Tibial nerve (tissue), 4 donors: ENCODE data around the gene SOST.

Experiments used
- EP300 ChIP-seq, 2 donors: sonication (generic); formaldehyde crosslinking; IDR thresholded peaks; one replicate each; pipeline ENCODE4 v1.6.1; 2017; ENCODE audit warnings: antibody characterized with exemption in 2 of 2, mild to moderate bottlenecking in 1 of 2
- POLR2A ChIP-seq, 2 donors: fragments of 450-650 bp; IDR thresholded peaks; one replicate each; pipeline ENCODE4 v1.6.1; 2017; ENCODE audit warnings: antibody characterized with exemption in 2 of 2, mild to moderate bottlenecking in 2 of 2, moderate library complexity in 2 of 2
- TF ChIP-seq, protein P1 (sequence below), 5 experiments: fragments of 200-600 bp in 3 of 5; fragments of 450-650 bp in 2 of 5; sonication (generic) in 3 of 5; IDR thresholded peaks; one replicate each; pipeline ENCODE4 v1.5.1; 2016 to 2019; ENCODE audit warnings: antibody characterized with exemption in 5 of 5, mild to moderate bottlenecking in 3 of 5, moderate library complexity in 2 of 5

DNA sequence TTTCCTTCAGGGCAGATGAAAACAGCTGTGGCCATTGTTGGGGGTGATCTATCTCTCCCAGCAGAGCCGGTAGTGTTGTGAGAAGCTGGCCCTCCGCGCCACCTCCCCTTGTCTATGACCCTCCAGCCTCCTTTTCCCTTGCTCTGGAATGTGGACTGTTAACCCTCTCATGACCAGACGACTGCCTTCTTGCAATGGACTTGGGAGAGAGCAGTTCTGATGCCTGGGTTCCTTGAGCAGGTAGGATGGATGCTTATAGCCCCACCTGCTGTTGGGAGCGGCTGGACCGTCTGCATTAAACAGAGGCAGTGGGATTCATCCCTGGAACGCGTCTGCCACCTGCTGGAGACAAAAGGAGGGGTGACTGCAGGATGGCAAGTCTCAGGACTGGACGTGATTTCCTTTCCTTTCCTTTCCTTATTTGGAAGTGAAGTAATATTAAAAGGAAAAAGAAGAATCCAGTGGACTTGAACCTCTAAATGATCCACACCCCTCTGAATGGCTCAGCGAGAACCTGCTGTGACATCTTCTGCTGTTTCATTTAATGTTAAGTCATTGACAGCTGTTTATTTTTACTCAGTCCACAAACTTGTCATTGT is 1.8 kb upstream of the SOST start:
- TF ChIP-seq, protein P1, sequence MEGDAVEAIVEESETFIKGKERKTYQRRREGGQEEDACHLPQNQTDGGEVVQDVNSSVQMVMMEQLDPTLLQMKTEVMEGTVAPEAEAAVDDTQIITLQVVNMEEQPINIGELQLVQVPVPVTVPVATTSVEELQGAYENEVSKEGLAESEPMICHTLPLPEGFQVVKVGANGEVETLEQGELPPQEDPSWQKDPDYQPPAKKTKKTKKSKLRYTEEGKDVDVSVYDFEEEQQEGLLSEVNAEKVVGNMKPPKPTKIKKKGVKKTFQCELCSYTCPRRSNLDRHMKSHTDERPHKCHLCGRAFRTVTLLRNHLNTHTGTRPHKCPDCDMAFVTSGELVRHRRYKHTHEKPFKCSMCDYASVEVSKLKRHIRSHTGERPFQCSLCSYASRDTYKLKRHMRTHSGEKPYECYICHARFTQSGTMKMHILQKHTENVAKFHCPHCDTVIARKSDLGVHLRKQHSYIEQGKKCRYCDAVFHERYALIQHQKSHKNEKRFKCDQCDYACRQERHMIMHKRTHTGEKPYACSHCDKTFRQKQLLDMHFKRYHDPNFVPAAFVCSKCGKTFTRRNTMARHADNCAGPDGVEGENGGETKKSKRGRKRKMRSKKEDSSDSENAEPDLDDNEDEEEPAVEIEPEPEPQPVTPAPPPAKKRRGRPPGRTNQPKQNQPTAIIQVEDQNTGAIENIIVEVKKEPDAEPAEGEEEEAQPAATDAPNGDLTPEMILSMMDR (IDR thresholded peaks at IDR 0.05), result peak; percentile 92 to 97 (median 96)
- TF ChIP-seq POLR2A (IDR thresholded peaks at IDR 0.05), result no peak
- peak in 1 of 2 donors; percentile 28 for TF ChIP-seq EP300 (IDR thresholded peaks at IDR 0.05)
